ENCODE data around the gene C5orf52. TPM values are rescaled to one million over a fixed set of nuclear protein-coding genes. Genes with fewer than 3 reads are reported as not detected.
A peak's percentile ranks its signal among the peaks of the same experiment; 100 is the strongest.
"Not testable (repeated sequence)": the region's sequence is repeated elsewhere in the genome, so short reads cannot be mapped to it uniquely, and the experiment has no call there.

C5orf52 gene
- total RNA-seq, 2 donors from 2014 or later, result not detected

DNA sequence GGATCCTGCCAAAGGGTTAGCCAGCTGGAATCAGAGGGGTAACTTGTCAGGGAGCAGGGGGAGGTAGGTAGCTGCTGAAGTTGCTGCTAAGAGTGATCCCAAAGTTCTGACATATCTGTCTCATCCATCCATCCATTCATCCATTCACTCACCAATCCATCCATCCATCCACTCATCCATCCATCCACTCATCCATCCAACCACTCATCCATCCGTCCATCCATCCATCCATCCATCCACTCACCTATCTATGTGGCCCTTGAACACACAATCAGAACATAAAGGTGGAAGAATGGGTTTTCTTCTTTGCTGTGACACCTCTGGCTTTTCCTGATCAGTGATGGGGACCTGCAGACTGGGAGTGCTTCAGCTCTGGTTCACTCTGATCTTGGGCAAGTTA is 3.0 kb upstream of the C5orf52 start:
- Mint-ChIP-seq H3K36me3 (peaks cover 21 to 22% of the 10 kb centered on the region in 2 donors), H3K9me3 (peaks cover 4 to 10% of the 10 kb centered on the region in 2 donors), H3K27ac (no peak overlapping the region)
- DNase-seq (ENCODE audit: low spot score in 2 of 2) (no peak), ATAC-seq (no peak)

DNA sequence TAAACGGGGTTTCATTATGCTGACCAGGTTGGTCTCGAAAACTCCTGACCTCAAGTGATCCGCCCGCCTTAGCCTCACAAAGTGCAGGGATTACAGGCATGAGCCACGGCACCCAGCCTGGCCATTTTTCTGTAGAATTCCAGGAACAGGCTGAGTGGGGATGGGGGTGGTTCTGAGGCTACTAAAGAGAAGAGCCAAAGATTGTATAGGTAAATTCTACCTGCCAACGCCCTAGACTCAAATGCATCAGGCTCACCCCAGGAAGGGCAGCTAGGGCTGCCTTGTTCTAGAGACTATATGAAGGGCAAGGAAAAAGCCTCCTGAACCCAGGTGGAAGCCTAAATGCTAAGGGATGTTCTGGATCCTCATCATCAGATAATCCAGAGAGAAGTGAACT is 1.6 kb upstream of the C5orf52 start:
- H3K27ac Mint-ChIP-seq, result no peak overlapping the region
- peaks cover 19 to 22% of the 10 kb centered on the region in 2 donors for H3K36me3 Mint-ChIP-seq
- peaks cover 4 to 10% of the 10 kb centered on the region in 2 donors for H3K9me3 Mint-ChIP-seq
- ATAC-seq (no peak), DNase-seq (ENCODE audit: low spot score in 2 of 2) (no peak)

DNA sequence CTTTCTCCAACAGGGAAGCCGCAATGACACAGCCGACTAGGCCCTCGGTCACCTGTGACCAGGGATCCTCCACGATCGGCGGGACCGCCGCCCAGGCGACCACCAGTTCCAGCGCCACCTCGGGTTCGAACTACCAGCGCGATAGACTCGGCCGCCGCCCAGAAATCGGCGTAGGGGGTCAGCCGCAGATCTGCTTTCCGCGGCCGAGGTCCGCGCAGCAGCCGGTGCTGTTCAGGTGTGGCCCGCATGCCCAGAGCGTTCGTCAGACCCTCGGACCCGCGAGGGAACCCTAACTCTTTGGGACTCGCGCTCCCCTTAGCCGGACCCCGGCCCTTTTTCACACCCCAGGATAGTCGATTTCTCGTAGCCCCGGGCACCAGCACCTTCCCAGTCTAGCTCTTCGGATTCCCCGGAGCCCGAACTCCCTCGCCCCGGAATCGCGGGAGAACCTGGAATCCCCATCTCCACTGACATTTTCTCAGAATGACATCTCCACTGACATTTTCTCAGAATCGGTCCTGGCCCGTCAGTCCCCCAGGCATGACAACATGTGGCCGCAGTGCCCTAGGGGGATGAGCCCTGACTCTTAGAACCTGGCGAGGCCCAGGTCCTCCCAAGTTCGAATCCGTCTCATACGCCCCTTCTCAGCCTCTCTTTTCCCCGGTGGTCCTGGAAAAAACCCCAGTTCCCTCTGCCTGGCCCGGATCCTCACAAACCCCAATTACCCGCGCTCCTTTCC is 428 bp downstream of the C5orf52 start:
- DNase-seq (ENCODE audit: low spot score in 2 of 2) (no peak), ATAC-seq (no peak)
- Mint-ChIP-seq H3K36me3 (peaks cover 13 to 14% of the 10 kb centered on the region in 2 donors), H3K9me3 (peaks cover 0 to 5% of the 10 kb centered on the region in 2 donors), H3K27ac (peak overlapping the region; percentile 29 to 67)

DNA sequence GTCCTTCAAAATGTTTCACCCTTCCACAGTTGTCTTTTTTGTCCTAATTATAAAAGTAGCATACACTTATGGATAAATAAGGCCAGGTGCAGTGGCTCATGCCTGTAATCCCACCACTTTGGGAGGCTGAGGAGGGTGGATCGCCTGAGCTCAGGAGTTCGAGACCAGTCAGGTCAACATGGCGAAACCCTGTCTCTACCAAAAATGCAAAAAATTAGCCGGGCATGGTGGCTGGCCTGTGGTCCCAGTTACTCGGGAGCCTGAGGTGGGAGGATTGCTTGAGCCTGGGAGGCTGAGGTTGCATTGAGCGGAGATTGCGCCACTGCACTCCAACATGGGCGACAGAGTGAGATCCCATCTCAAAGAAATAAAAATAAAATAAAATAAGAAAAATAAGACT is 1.6 kb downstream of the C5orf52 start:
- no peak for DNase-seq (ENCODE audit: low spot score in 2 of 2)
- Mint-ChIP-seq H3K36me3 (peaks cover 13 to 14% of the 10 kb centered on the region in 2 donors), H3K9me3 (peaks cover 0 to 5% of the 10 kb centered on the region in 2 donors), H3K27ac (no peak overlapping the region)
- no peak for ATAC-seq

DNA sequence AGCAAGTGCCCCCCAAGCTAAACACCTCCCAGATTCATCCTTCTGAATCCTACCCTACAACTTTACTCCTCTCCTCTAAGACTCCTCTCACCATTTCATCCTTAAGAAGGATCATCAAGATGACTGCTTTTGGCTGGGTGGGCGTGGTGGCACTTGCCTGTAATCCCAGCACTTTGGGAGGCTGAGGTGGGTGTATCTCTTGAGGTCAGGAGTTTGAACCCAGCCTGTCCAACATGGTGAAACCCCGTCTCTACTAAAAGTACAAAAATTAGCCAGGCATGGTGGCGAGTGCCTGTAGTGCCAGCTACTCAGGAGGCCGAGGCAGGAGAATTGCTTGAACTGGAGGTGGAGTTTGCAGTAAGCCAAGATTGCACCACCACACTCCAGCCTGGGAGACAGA is 3.0 kb downstream of the C5orf52 start:
- H3K9me3 Mint-ChIP-seq; ATAC-seq; H3K27ac Mint-ChIP-seq; DNase-seq (ENCODE audit: low spot score in 2 of 2): not testable (repeated sequence)
- peaks cover 13 to 14% of the 10 kb centered on the region in 2 donors for H3K36me3 Mint-ChIP-seq

DNA sequence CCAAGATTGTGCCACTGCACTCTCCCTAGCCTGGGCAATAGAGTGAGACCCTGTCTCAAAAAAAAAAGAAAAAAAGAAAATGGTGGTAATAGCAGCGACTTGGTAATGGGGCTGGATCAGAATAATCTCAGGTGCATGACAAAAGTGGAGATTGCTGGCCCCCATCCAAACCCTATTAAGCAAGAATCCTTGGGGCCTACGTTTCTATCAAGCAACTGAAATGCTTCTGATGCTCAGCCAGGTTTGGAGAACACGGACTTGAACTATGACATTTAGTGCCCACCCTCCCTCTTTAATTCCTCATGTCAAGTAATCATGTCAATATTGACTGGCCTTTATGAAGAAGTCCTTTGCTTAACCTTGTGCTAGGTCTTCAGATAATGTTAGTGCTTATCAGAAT is 6.6 kb downstream of the C5orf52 start:
- no peaks in the 10 kb centered on the region for H3K36me3 Mint-ChIP-seq
- H3K27ac Mint-ChIP-seq, result no peak overlapping the region
- no peaks in the 10 kb centered on the region for H3K9me3 Mint-ChIP-seq
- no peak for DNase-seq (ENCODE audit: low spot score in 2 of 2)
- ATAC-seq, result no peak

DNA sequence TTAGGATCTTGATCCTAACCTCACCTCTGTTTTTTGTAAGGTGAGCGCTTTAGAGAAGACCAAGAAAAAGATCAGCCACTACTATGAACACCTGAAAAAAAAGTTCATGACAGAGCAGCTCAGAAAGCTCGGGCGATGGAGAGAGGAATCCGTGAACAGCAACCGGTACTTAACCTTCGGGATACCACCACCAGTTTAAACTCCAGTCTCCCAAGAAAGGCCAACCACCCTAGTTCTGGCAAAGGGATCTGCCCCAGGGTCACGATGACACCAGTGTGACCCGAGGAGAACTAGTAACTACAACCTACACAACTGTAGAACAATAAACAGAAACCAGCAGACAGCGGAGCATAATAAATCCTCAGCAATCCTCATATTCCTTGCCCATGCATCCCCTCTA is 8.5 kb downstream of the C5orf52 start:
- Mint-ChIP-seq H3K9me3 (no peaks in the 10 kb centered on the region), H3K27ac (no peak overlapping the region), H3K36me3 (no peaks in the 10 kb centered on the region)
- ATAC-seq (no peak), DNase-seq (ENCODE audit: low spot score in 2 of 2) (no peak)

DNA sequence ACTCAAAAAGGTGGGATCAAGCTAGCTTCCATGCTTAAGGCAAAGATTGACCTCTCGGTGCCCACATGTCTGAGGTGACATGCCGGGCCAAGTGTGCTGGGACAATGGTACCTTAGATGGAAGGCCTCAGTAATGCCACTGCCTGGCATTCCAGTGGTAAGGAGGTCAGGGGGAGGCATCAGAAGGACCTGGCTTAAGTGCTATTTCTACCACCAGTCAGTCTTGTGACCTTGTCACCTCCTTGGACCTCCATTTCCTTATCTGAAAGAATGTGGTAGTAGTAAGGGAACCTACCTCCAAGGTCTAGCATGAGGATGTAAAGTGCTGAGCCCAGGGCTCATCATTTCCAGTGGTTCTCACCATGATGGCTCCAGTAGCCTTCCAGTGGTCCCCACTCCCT is 8.9 kb downstream of the C5orf52 start:
- H3K27ac Mint-ChIP-seq, result no peak overlapping the region
- ATAC-seq (no peak), DNase-seq (ENCODE audit: low spot score in 2 of 2) (no peak)
- H3K9me3 Mint-ChIP-seq, result no peaks in the 10 kb centered on the region
- H3K36me3 Mint-ChIP-seq, result no peaks in the 10 kb centered on the region

DNA sequence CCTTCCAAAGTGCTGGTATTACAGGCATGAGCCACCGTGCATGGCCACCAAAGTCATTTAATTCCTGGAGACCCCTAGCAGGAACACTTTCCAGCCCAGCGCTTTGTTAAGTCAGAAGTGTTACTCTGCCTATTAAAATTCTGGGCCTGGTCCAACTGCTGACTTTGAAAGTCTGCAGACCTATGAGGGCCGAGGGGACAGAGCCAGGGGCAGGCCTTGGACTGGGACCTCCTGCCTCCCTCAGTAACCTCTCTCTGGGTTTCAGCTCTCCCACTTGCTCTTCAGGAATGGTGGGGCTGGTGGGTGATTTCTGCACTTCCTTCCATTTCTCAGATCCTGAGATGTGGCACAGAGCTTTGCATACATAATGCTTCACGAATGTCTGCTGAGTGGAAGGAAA is 9.7 kb downstream of the C5orf52 start:
- no peak overlapping the region for H3K27ac Mint-ChIP-seq
- H3K36me3 Mint-ChIP-seq, result no peaks in the 10 kb centered on the region
- DNase-seq (ENCODE audit: low spot score in 2 of 2), result no peak
- H3K9me3 Mint-ChIP-seq, result no peaks in the 10 kb centered on the region
- ATAC-seq, result no peak

DNA sequence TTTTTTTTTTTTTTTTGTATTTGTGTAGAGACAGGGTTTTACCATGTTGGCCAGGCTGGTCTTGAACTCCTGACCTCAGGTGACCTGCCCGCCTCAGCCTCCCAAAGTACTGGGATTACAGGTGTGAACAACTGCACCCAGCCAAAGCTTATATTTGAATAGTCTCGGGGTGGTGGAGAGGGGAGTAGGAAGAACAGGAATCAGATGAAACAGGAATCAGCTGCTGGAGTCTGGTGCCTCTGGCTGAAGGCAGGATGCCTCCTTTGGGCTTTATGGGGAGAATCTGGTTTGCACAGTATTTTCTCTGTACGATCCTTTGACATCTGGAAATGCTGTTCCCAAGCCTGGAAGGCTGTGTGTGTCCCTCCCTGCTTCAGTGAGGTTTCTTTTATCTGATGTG is 10.9 kb downstream of the C5orf52 start:
- DNase-seq (ENCODE audit: low spot score in 2 of 2) (no peak), ATAC-seq (no peak)
- Mint-ChIP-seq H3K36me3 (no peaks in the 10 kb centered on the region), H3K27ac (no peak overlapping the region), H3K9me3 (no peaks in the 10 kb centered on the region)

DNA sequence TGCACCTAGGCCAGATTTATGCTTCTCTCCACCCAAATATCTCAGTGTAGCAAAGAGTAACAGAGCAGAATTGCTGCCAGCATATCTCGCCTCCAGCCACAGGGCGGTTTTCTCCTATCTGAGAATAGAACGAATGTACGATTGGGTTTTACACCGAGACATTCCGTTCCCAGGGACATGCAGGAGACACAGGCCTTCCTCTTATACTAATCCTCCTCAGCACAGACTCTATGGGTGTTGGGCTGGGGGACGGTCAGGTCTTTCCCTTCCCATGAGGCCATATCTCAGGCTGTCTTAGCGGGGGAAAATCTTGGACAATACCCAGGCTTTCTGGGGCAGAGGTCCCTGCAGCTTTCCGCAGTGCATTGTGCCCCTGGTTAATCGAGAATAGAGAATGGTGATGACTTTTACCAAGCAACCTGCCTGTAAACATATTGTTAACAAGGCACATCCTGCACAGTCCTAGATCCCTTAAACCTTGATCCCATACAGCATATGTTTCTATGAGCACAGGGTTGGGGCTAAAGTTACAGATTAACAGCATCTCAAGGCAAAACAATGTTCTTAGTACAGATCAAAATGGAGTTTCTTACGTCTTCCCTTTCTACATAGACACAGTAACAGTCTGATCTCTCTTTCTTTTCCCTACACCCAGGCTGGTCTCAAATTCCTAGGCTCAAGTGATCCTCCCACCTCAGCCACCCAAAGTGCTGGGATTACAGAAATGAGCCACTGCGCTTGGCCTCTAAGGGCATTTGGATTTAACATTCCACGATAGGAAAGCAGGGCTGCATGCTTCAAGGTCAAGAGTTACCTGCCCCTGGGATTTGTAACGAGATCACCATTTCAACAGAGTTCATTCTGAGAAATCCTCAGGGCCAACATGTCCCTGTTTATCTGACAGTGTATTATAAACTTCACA is 15.2 kb downstream of the C5orf52 start:
- not testable (repeated sequence) for DNase-seq (ENCODE audit: low spot score in 2 of 2); H3K27ac Mint-ChIP-seq; H3K9me3 Mint-ChIP-seq; ATAC-seq; H3K36me3 Mint-ChIP-seq

DNA sequence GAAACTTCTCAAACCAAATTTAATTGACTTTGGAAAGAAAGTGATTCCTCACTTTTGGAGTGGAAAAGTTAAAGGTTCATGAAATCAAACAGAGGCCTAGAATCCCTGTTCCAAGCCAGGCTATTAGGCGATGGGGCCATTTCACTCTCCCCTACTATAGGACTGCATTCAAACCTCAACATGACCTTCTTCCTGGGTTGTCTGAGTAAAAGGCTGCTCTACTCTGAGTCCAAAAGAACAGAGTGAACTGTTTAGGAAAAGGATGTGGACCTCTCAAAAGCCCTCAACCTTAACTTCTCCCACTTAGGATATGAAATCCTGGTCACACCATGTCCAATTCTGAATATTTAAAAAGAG is 15.8 kb downstream of the C5orf52 start:
- no peak for ATAC-seq
- no peak overlapping the region for H3K27ac Mint-ChIP-seq

DNA sequence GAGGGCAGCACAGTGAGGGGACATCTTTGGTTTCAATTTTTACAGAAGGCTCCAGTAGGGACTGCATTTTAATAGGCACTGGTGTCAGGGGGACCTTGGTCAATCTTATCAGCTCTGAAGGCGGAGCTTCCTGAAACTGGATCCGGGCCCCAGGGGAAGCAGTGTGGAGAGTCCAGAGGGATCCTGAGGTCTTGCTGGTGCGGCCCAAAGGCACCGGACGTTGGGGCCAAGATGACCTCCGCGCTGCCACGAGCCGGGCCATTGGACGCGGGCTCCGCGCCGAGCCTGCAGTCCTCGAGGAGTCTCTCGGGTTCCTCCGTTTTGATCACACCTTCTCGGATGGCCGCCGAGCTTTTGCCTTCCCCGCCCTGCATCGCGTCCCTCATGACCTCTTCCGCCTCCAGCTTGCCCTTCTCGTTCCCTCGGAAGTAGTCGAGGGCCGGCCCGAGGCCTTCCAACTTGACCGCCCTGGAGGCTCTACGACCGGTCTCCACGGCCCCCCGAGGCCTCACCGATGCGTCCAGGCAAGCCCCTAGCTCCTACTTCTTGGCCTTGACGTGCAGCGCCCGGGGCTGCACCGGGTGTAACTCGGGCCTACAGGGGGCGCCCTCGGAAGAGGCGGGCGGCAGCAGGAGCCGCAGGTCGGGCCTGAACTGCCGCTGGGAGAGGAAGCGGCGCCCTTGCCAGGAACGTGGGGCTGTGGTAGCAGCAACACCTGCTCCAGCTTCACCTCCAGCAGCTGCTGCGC is 18.8 kb downstream of the C5orf52 start:
- H3K9me3 Mint-ChIP-seq, result peaks cover 5 to 13% of the 10 kb centered on the region in 2 donors
- DNase-seq (ENCODE audit: low spot score in 2 of 2), result peak in 1 of 2 donors; percentile 38
- ATAC-seq, result peak; percentile 40 to 46
- H3K27ac Mint-ChIP-seq, result no peak overlapping the region
- peaks cover 0 to 15% of the 10 kb centered on the region in 2 donors for H3K36me3 Mint-ChIP-seq

More for the DNA sequence above, 15.8 kb downstream of the C5orf52 start:
- Mint-ChIP-seq H3K36me3 (peaks cover 0 to 9% of the 10 kb centered on the region in 2 donors), H3K9me3 (peaks cover 5 to 9% of the 10 kb centered on the region in 2 donors)
- DNase-seq (ENCODE audit: low spot score in 2 of 2), result no peak

DNA sequence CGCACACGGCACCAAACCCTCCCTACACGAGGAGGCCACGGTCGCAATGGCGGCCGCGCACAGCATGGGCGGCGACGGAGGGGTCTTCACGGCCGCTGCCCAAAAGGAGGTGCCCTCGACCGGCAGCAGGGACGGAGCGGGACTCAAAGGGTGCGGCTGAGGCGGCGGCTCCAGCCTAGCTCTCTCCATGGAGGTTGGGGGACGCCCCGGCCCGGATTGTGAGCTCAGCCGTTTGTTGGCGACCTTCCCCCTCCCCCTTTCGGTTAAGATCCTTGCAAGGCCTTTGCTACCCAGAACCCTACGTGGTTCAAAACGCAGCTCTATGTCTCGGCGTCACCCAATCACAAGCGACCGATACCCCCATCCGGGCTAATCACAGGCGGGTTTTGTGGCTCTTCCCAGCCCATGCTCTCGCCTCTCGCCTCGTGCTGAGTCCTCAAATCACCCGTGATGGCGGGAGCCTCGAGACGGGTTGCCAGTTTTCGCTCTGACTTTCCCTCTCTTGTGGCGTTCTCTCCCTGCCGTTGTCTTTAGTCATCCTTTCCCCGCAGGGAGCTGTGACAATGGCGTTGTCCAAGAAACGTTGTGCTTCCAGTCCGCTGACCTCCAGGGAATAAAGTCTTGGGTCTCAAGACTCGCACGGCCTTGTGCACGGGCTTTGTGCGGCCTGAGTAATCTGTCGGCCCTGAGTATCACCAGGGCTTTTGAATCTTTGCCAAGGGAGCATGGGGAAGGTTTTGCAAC is 19.5 kb downstream of the C5orf52 start:
- ATAC-seq (no peak), DNase-seq (ENCODE audit: low spot score in 2 of 2) (no peak)
- peaks cover 0 to 15% of the 10 kb centered on the region in 2 donors for H3K36me3 Mint-ChIP-seq
- H3K9me3 Mint-ChIP-seq, result peaks cover 5 to 13% of the 10 kb centered on the region in 2 donors
- H3K27ac Mint-ChIP-seq, result no peak overlapping the region

DNA sequence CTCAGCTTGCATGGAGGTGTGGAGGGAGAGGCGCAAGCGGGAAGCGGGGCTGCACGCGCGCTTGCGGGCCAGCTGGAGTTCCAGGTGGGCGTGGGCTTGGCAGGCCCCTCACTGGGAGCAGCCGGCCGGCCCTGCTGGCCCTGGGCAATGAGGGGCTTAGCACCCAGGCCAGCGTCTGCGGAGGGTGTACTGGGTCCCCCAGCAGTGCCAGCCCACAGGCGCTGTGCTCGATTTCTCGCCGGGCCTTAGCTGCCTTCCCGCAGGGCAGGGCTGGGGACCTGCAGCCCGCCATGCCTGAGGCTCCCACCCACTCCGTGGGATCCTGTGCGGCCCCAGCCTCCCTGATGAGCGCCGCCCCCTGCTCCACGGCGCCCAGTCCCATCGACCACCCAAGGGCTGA is 22.5 kb downstream of the C5orf52 start:
- not testable (repeated sequence) for ATAC-seq; DNase-seq (ENCODE audit: low spot score in 2 of 2); H3K27ac Mint-ChIP-seq
- Mint-ChIP-seq H3K9me3 (peaks cover 10 to 23% of the 10 kb centered on the region in 2 donors), H3K36me3 (peaks cover 5 to 26% of the 10 kb centered on the region in 2 donors)

DNA sequence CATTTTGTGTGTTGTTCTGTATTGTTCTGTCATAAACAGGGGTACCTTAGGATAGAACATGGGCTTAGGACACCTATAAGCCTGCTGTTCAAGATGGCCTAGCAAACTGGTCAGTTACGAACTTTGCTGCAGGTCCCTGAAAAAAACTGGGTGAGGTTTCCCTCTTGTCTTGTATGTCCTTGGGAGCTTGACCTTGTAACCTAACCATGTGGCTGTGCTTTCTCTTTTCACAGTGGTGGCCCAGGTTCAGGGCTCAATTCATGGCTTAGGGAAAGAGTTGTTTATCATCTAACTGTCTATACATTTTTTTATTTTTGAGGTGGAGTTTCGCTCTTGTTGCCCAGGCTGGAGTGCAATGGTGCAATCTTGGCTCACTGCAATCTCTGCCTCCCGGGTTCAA is 24.8 kb downstream of the C5orf52 start:
- H3K36me3 Mint-ChIP-seq, result peaks cover 5 to 29% of the 10 kb centered on the region in 2 donors
- ATAC-seq; H3K27ac Mint-ChIP-seq; DNase-seq (ENCODE audit: low spot score in 2 of 2): not testable (repeated sequence)
- peaks cover 10 to 21% of the 10 kb centered on the region in 2 donors for H3K9me3 Mint-ChIP-seq

Data from activated naive CD4-positive, alpha-beta T cell treated with anti-CD3 and anti-CD28 coated beads, Interleukin-2, amount 50 U/mL, for 72 hours (primary cell).